B cell (primary cell): Measurements from ENCODE around the gene MAPRE2. TPM values are rescaled to one million over a fixed set of nuclear protein-coding genes. Genes with fewer than 3 reads are reported as not detected.

Experiments used
- ATAC-seq: fragments of 200-7000 bp; cut with Tn5 transposase; one replicate; pipeline ENCODE4 v1.10.0; 2021; ENCODE audit warnings: low read depth, mild to moderate bottlenecking, moderate number of reproducible peaks, moderate library complexity
- CTCF ChIA-PET: fragments of 350-600 bp; sonication (Branson Sonifier 250); formaldehyde crosslinking; loops from one replicate; lab custom pipeline; 2021; ENCODE audit warnings: antibody characterized with exemption, inconsistent platforms; lab: Charles Lee
- POLR2A ChIA-PET: fragments of 350-600 bp; sonication (Branson Sonifier 250); formaldehyde crosslinking; loops from one replicate; lab custom pipeline; 2021; ENCODE audit warnings: antibody characterized with exemption; lab: Charles Lee
- DNase-seq: peaks from one replicate; pipeline ENCODE4 v3.0.0; 2013
- H2AFZ ChIP-seq: 2 replicates; pipeline ENCODE4 v1.6.1; 2012; ENCODE audit warnings: mild to moderate bottlenecking, low read depth, low read length; ENCODE audit not compliant: insufficient read depth, poor library complexity, severe bottlenecking
- H3K27ac ChIP-seq, 2 donors: 1 replicate in 1 of 2; 2 replicates in 1 of 2; pipeline ENCODE4 v1.5.1; 2012 to 2013; ENCODE audit warnings: low read length in 2 of 2, mild to moderate bottlenecking in 2 of 2, moderate library complexity in 1 of 2
- H3K27me3 ChIP-seq, 4 experiments: fragments of 200-600 bp in 1 of 4; sonication (generic) in 1 of 4; replicated peaks in 1 of 4; 1 replicate in 2 of 4; 2 replicates in 2 of 4; pipeline versions ENCODE4 v1.6.1 to v1.7.0; 2013 to 2016; ENCODE audit warnings: low read length in 3 of 4, mild to moderate bottlenecking in 2 of 4, mixed read lengths in 1 of 4, moderate library complexity in 1 of 4; ENCODE audit not compliant: insufficient read depth in 4 of 4, control insufficient read depth in 3 of 4; ENCODE audit errors: control extremely low read depth in 1 of 4
- H3K36me3 ChIP-seq, 2 experiments: replicated peaks in 1 of 2; 1 replicate in 1 of 2; 2 replicates in 1 of 2; pipeline versions ENCODE4 v1.6.1 to v1.7.1; 2013; ENCODE audit warnings: low read length in 1 of 2; ENCODE audit not compliant: insufficient read depth in 2 of 2, control insufficient read depth in 1 of 2; ENCODE audit errors: control extremely low read depth in 1 of 2, extremely low read depth in 1 of 2
- H3K4me1 ChIP-seq, 2 donors: fragments of 200-600 bp in 1 of 2; sonication (generic) in 1 of 2; 1 replicate in 1 of 2; 2 replicates in 1 of 2; pipeline versions ENCODE4 v1.5.1 to v1.6.1; 2013 to 2017; ENCODE audit warnings: low read length in 2 of 2; ENCODE audit not compliant: control insufficient read depth in 2 of 2, insufficient read depth in 2 of 2
- H3K4me2 ChIP-seq: replicated peaks from 2 replicates; pipeline ENCODE3; 2012; ENCODE audit warnings: mild to moderate bottlenecking, low read depth, low read length; ENCODE audit not compliant: poor library complexity, severe bottlenecking
- H3K4me3 ChIP-seq, 5 experiments: fragments of 200-600 bp in 1 of 5; sonication (generic) in 1 of 5; 1 replicate in 3 of 5; 2 replicates in 2 of 5; pipeline versions ENCODE4 v1.5.1 to v1.7.0; 2011 to 2016; ENCODE audit warnings: low read length in 4 of 5, mild to moderate bottlenecking in 4 of 5, low read depth in 2 of 5, control low read depth in 1 of 5, moderate library complexity in 1 of 5; ENCODE audit not compliant: insufficient read depth in 1 of 5; ENCODE audit errors: control extremely low read depth in 1 of 5, extremely low read depth in 1 of 5
- H3K79me2 ChIP-seq: fragments of 200-600 bp; sonication (generic); one replicate; pipeline ENCODE4 v1.6.0; 2016; ENCODE audit warnings: low read length; ENCODE audit not compliant: control insufficient read depth, insufficient read depth
- H3K9ac ChIP-seq: fragments of 200-600 bp; sonication (generic); 2 replicates; pipeline ENCODE4 v1.6.1; 2017; ENCODE audit warnings: mild to moderate bottlenecking, low read length, moderate library complexity
- H3K9me3 ChIP-seq, 3 donors: one replicate each; pipeline versions ENCODE4 v1.6.1 to v1.7.1; 2013; ENCODE audit warnings: low read length in 2 of 3; ENCODE audit not compliant: control insufficient read depth in 2 of 3, insufficient read depth in 1 of 3; ENCODE audit errors: control extremely low read depth in 1 of 3
- H4K20me1 ChIP-seq: 2 replicates; pipeline ENCODE4 v1.6.0; 2012; ENCODE audit warnings: mild to moderate bottlenecking, low read length; ENCODE audit not compliant: insufficient read depth, control insufficient read depth, poor library complexity, severe bottlenecking
- H3K27ac Mint-ChIP-seq: one replicate; pipeline ENCODE4 v1.8.0; 2021; ENCODE audit warnings: mixed read lengths
- H3K27me3 Mint-ChIP-seq: one replicate; pipeline ENCODE4 v1.8.0; 2021; ENCODE audit warnings: mixed read lengths
- H3K4me1 Mint-ChIP-seq: one replicate; pipeline ENCODE4 v1.8.0; 2021; ENCODE audit warnings: mixed read lengths
- H3K4me3 Mint-ChIP-seq: one replicate; pipeline ENCODE4 v1.8.0; 2021; ENCODE audit warnings: mixed read lengths
- H3K9me3 Mint-ChIP-seq: one replicate; pipeline ENCODE4 v1.8.0; 2022; ENCODE audit warnings: mixed read lengths; ENCODE audit not compliant: insufficient read depth
- CTCF ChIP-seq: fragments of 200-600 bp; IDR thresholded peaks from one replicate; pipeline ENCODE4 v1.8.0; 2022; ENCODE audit warnings: antibody characterized with exemption, mild to moderate bottlenecking
- EZH2 ChIP-seq: IDR thresholded peaks from 2 replicates; pipeline ENCODE4 v1.6.1; 2012; ENCODE audit warnings: borderline replicate concordance, low read depth, mild to moderate bottlenecking, moderate library complexity, low read length; ENCODE audit not compliant: insufficient read depth, poor library complexity, severe bottlenecking
- WGBS: methylation state at CpG from one replicate; pipeline ENCODE4 v1.1.5; 2013; ENCODE audit warnings: missing lambda C conversion rate; ENCODE audit not compliant: insufficient coverage; 5-methylcytosine and 5-hydroxymethylcytosine counted together
- intact Hi-C: fragments of 100-400 bp; cut with micrococcal nuclease; formaldehyde crosslinking; loops from one replicate; pipeline ENCODE4 v1.10.0; 2022
- polyA plus RNA-seq: library from polyadenylated mRNA; depleted of rRNA; stranded (reverse); fragments of >200 nt; gene quantifications from 2 replicates; pipeline ENCODE4 v1.2.3, GENCODE V29; 2012
- total RNA-seq, 2 donors: library from RNA; stranded (reverse); fragments of 120-200 nt in 1 of 2; gene quantifications; 1 replicate in 1 of 2; 2 replicates in 1 of 2; pipeline versions ENCODE4 v1.2.3 to v1.2.4, GENCODE V29; 2013 to 2022

Gene MAPRE2
- total and polyA plus RNA-seq, 2 donors (not counting 1 experiment from before 2014, with no cell fraction given), result 36.7 to 63.3 TPM

- no peak for TF ChIP-seq EZH2
- no peak for TF ChIP-seq CTCF
- H4K20me1 ChIP-seq, result no peaks in the 10 kb centered on the region
- intact Hi-C loops, result no loop called here
- no peaks in the 10 kb centered on the region for H3K9me3 Mint-ChIP-seq
- H3K4me3 ChIP-seq, result no peak overlapping the region
- WGBS, result no CpG with 5 or more reads among the region's 3 CpGs
- no peaks in the 10 kb centered on the region for H3K9me3 ChIP-seq
- H3K4me2 ChIP-seq, result no peak overlapping the region
- peaks cover 20% of the 10 kb centered on the region for H3K27me3 Mint-ChIP-seq
- no peaks in the 10 kb centered on the region for H3K79me2 ChIP-seq
- no peak overlapping the region for H3K27ac Mint-ChIP-seq
- H3K27ac ChIP-seq, result no peak overlapping the region
- no peaks in the 10 kb centered on the region for H3K4me1 Mint-ChIP-seq
- no peak for DNase-seq
- peaks cover 0 to 3% (median 0%) of the 10 kb centered on the region in 4 experiments for H3K27me3 ChIP-seq
- H3K4me1 ChIP-seq, result no peaks in the 10 kb centered on the region
- no peaks in the 10 kb centered on the region for H3K36me3 ChIP-seq
- ChIA-PET CTCF (interaction anchor here (1.0 kb wide), 1 partner anchor 395 kb away, joined by 3 read pairs; no protein-coding TSS in a partner anchor), POLR2A (no interaction called here)
- no peak overlapping the region for H2AFZ ChIP-seq
- no peak overlapping the region for H3K4me3 Mint-ChIP-seq
- ATAC-seq, result no peak
- H3K9ac ChIP-seq, result no peak overlapping the region
Observed at GRCh38 chr18:34991561-34991960, 49.7 kb upstream of the MAPRE2 start.

- Histone ChIP-seq H4K20me1 (no peaks in the 10 kb centered on the region), H3K9ac (no peak overlapping the region), H3K27ac (no peak overlapping the region), H3K4me3 (no peak overlapping the region), H3K9me3 (no peaks in the 10 kb centered on the region), H3K36me3 (no peaks in the 10 kb centered on the region), H3K4me1 (no peaks in the 10 kb centered on the region), H3K79me2 (no peaks in the 10 kb centered on the region), H3K27me3 (peaks cover 0 to 3% (median 0%) of the 10 kb centered on the region in 4 experiments), H2AFZ (no peak overlapping the region), H3K4me2 (no peak overlapping the region)
- ChIA-PET CTCF (interaction anchor here (0.6 to 3.5 kb wide), 3 partner anchors 14 to 237 kb away, joined by 4 to 14 read pairs (median 4); no protein-coding TSS in a partner anchor), POLR2A (interaction anchor here (0.7 kb wide), 1 partner anchor 46 kb away, joined by 6 read pairs; no protein-coding TSS in a partner anchor)
- Mint-ChIP-seq H3K4me1 (no peaks in the 10 kb centered on the region), H3K27me3 (peaks cover 19% of the 10 kb centered on the region), H3K27ac (no peak overlapping the region), H3K4me3 (no peak overlapping the region), H3K9me3 (no peaks in the 10 kb centered on the region)
- WGBS, result no CpG with 5 or more reads among the region's 2 CpGs
- no peak for TF ChIP-seq CTCF
- no peak for TF ChIP-seq EZH2
- intact Hi-C loops, result no loop called here
- no peak for DNase-seq
- no peak for ATAC-seq
Observed at GRCh38 chr18:34993289-34993688, 47.9 kb upstream of the MAPRE2 start.
